NCI-H2227 treated with DMSO at 0.1 percent for 48 hours (cell line): ENCODE data around the gene VPREB1.
"Not testable (repeated sequence)": the region's sequence is repeated elsewhere in the genome, so short reads cannot be mapped to it uniquely, and the experiment has no call there.

Experiments
- DNase-seq: peaks from one replicate; lab custom pipeline; 2025; lab: John Stamatoyannopoulos, UW

The VPREB1 gene

DNA sequence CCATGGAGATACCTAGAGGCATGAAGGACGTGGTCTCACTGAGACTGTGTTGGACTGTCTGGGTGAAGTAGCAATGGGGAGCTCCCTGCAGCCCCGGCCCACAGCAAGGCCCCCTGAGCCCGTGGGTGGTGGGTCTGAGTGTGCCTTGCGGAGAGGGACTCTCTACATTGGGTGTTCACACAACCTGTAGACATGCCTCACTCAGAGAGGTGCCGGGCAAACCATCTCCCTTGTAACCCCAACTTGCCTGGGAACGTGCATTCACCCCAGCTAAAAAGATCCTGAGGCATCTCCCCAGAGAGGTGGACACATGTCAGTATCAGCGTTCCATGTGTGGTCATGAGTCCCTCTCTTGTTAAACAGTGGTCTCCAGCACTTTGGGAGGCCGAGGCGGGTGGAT, 2.1 kb downstream of the VPREB1 start:
- DNase-seq, result no peak

DNA sequence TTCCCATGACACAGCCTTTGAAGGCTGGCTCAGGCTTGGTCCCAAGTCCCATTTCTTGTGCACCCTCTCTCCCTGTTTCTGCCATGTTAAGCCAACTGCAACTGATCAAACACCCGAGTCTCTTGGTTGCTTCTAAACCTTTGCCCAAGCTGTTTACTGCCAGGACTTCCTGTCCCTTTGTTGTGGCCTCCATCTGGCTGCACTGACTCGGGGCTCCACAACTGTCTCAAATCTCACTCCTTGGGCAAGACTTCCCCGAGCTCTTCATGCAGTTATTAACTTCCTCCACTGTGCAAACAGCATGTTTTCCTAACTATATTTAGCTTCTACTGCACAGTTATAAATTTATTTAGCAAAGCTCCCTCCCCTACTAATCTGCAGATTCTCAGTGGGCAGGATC, 4.3 kb downstream of the VPREB1 start:
- DNase-seq, result no peak

DNA sequence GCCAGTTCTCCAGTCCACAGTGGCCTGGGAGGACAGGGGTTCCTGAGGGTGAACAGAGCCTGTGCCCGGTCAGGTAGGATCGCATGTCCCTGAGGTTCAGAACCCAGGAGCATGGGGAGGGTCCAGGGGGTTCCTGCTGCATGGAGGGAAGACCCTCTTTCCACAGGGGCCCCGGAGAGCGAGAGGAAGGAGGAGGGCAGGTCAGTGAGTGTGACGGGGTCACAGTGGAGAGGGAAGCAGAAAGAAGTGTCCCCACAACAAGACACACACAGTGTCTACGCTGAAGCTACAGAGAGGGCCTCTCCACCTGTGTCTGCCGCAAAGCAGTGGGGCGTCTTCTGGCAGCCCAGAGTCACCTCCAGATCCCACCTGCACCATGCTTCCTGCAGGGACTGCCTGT, 6.1 kb downstream of the VPREB1 start:
- not testable (repeated sequence) for DNase-seq

DNA sequence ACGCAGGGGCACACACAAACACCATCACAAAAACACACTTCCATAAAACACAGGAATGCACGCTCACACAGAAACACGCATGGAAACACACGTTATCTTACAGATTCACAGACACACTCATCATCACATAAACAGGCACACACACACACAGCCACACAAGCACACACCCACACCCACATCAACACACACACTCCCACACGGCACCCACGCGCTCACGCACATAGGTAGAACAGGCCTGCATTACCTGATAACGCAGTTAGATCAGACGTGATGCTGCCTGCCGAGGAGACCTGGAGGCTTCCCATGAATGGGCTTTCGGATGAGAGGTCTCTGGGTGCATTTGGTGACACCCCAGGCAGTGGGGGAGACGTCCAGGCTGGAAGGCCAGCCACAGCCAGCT, 11.5 kb downstream of the VPREB1 start:
- not testable (repeated sequence) for DNase-seq

DNA sequence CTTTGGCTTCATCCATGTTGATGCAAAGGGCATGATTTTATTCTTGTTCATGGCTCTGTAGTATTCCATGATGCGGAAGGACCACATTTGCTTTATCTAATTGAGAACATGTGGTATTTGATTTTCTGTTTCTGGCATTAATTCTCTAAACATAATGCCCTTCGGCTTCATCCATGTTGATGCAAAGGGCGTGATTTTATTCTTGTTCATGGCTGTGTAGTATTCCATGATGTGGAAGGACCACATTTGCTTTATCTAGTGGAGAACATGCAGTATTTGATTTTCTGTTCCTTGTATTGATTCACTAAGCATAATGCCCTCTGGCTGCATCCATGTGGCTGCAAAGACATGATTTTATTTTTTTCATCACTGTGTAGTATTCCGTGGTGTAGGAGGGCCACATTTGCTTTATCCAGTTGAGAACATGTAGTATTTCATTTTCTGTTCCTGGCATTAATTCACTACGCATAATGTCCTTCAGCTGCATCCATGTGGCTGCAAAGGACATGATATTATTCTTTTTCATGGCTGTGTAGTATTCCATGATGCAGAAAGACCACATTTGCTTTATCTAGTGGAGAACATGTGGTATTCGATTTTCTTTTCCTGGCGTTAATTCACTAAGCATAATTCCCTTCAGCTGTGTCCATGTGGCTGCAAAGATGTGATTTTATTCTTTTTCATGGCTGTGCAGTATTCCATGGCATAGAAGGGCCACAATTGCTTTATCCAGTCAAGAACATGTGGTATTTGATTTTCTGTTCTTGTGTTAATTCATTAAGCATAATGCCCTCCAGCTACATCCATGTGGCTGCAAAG, 14.2 kb downstream of the VPREB1 start:
- not testable (repeated sequence) for DNase-seq

DNA sequence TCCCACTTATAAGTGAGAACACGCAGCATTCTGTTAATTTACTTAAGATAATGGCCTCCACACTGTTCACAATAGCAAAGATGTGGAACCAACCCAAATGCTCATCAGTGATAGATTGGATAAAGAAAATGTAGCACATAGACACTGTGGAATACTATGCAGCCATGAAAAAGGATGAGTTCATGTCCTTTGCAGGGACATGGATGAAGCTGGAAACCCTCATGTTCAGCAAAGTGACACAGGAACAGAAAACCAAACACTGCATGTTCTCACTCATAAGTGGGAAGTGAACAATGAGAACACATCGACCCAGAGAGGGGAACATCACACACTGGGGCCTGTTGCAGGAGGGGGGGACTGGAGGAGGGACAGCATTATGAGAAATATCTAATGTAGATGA, 15.6 kb downstream of the VPREB1 start:
- not testable (repeated sequence) for DNase-seq

DNA sequence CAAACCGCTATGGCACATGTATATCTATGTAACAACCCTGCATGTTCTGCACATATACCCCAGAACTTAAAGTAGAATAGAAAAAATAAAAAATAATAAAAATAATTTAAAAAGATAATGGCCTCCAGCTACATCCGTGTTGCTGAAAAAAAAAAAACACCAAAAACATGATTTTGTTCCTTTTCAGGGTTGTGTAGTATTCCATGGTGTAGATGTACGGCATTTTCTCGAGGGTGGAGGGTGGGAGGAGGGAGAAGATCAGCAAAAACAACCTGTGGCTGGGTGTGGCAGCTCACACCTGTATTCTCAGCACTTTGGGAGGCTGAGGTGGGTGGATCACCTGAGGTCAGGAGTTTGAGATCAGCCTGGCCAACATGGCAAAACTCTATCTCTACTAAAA, 16.0 kb downstream of the VPREB1 start:
- not testable (repeated sequence) for DNase-seq

DNA sequence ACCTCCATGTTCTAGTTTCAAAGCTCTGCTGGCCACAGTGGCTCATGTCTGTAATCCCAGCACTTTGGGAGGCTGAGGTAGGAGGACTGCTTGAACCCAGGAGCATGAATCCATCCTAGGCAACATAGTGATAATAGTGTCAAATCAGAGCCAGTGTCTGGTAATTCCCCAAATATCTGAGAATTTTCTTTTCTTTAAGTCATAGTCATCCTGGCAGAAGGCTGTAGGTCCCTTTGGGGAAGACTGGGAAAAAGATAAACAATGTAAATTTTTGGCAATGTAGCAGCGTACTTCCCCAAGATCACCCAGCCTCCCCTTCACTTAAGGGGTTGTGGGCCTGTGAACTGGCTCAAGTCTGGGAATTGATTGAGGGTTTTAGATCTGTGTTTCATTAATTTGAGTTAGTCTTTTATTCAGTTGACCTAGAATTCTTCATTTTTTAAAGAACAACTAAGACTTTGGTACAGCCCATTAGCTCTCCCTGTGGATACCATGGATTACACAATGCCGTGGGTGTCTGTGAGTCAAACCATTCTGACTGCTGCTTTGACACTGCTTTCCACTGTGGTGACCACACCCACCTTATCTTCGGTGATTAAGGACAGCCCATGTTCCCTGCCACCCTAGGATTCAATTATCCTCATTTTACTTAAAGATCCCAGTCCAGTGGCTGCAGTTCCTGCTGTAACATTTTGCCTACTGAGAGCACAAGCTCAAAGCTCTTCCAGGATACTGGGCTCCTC, 17.9 kb downstream of the VPREB1 start:
- DNase-seq, result not testable (repeated sequence)

DNA sequence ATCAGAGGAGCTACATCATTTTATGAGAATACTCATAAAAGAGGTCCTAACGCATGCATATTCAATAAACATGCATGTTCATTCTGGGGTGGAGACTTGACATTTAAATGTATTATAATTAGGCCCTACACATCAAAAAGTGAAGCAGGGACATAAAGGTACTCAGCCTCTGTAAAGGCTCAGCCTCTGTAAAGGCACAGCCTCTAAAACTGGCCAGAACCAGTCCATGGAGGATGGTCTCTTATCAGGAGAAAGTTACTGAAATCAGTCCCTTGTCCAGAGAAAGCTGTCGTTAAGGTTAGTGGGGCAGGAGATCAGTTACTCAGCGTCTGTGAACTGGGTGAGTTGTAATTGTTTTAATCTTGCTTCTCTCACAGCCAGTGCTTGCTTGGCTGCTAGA, 19.2 kb downstream of the VPREB1 start:
- DNase-seq, result not testable (repeated sequence)

DNA sequence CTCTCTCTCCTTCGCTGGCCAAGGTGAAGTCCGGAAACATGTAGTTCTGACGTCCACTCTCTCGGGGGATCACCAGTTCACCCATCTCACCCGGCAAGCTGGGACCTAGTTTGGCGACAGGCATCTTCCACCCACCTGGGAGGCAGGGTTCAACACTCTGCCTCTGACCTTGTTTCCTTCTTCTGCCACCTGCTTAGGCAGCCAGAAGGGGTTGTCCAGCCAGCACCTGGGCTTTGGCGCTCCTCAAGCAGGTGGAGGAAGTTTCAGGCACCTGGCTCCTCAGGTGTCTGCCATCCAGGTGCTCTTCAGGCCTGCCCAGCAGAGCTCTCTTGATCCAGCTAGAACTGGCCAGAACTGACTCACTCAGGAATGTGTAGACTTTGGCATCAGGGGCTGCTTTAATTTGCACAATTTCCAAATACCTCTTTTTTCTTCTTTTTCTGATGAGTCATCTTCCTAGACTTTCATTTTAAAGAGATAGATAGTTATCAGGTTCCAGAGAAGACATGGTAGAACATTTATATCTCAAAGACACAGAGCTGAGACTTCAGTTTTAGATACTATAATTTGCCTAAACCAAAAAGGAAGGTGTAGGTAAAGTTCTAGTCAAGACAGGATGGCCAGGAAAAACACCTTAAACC, 25.6 kb downstream of the VPREB1 start:
- DNase-seq, result not testable (repeated sequence)

DNA sequence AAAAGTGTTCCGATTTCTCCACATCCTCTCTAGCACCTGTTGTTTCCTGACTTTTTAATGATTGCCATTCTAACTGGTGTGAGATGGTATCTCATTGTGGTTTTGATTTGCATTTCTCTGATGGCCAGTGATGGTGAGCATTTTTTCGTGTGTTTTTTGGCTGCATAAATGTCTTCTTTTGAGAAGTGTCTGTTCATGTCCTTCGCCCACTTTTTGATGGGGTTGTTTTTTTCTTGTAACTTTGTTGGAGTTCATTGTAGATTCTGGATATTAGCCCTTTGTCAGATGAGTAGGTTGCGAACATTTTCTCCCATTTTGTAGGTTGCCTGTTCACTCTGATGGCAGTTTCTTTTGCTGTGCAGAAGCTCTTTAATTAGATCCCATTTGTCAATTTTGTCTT, 32.8 kb downstream of the VPREB1 start:
- not testable (repeated sequence) for DNase-seq

DNA sequence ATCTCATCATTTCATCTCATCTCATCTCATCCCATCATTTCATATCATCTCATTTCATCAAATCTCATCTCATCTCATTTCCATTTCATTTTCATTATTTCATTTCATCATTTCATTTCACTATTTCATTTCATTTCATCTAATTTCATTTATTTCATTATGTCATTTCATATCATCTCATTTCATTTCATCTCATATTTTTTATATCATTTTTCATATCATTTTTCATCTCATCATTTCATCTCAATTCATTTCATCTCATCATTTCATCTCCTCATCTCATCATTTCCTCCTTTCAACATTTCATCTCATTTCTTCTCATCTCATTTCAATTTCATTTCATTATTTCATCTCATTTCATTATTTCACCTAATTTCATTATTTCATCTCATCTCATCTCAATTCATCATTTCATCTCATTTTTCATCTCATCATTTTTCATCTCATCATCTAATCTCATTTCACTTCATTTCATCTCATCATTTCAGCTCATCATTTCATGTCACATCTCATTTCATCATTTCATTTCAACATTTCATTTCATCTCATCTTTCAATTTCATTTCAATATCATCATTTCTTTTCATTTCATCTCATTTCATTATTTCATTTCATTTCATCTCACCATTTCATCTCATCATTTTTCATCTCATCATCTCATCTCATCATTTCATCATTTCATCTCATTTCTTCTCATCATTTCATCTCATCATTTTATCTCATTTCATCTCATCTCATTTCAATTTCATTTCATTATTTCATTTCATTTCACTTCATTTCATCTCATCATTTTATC, 40.6 kb downstream of the VPREB1 start:
- not testable (repeated sequence) for DNase-seq

DNA sequence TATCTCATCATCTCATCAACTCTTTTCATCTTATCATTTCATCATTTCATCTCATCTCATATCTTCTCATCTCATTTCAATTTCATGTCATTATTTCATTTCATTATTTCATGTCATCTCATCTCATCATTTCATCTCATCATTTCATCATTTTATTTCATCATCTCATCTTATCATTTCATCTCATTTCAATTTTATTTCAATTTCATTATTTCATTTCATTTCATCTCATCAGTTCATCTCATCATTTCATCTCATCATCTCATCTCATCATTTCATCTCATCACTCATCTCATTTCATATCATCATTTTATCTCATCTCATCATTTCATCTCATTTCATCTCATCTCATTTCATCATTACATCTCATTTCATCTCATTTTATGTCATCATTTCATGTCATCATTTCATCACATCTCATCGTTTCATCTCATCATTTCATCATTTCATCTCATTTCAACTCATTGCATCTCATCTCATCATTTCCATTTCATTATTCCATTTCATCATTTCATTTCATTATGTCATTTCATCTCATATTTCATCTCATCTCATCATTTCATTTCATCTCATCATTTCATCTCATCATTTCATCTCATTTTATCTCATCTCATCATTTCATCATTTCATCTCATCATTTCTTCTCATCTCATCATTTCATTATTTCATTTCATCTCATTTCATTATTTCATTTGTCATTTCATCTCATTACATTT, 42.0 kb downstream of the VPREB1 start:
- DNase-seq, result not testable (repeated sequence)

DNA sequence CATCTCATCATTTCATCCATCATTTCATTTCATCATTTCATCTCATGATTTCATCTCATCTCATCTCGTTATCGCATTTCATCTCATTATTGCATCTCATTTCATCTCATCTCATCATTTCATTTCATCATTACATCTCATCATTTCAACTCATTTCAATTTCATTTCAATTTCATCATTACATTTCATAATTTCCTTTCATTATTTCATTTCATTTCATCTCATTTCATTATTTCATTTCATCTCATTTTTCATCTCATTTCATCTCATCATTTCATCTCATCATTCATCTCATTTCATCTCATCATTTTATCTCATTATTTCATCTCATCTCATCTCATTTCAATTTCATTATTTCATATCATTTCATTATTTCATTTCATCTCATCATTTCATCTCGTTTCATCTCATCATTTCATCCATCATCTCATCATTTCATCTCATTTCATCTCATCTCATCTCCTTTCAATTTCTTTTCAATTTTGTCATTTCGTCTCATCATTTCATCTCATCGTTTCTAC, 42.6 kb downstream of the VPREB1 start:
- not testable (repeated sequence) for DNase-seq

DNA sequence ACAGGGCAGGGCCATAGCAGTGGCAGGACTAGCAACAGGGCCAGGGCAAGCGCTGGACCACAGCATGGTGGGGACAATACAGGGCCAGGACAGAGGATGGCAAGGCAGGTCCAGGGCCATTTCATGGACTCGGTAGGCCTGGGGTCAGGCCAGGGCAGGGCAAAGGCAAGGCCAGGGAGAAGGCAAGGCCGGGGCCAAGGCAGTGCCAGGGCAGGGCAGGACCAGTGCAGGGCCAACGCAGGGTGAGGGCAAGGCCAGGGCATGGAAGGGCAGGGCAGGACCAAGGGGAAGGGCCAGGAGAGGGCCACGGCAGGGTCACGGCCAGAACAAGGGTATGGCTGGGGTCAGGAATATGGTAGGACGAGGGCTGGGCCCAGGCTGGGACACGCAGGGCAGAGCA, 45.1 kb downstream of the VPREB1 start:
- not testable (repeated sequence) for DNase-seq

DNA sequence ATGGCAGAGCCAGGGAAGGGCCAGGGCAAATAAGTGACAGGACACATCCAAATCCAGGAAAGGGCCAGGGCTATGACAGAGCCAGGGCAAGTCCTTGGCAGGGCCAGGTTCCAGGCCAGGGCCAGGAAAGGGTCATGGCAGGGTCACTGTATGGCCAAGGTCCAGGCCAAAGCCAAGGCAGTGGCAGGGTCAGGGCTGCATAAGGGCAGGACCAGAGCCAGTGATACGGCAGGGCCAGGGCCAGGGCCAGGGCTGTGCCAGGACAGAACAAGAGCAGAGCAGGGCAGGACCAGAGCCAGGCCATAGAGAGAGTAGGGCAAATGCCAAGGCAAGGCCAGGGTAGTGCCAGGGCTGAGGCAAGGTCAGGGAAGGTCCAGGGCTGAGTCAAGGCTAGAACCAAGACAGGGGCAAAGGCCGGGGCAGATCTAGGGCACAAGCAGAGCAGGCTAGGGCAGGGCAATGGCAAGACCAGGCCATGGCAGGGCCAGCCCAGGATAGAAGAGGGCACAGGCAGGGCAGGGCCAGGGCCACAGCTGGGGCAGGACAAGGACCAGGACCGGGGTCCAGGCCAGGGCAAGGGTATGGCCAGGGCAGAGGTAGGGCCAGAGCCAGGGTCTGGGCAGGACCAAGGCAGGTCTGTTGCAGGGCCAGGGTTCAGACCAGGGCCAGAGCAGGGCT, 46.7 kb downstream of the VPREB1 start:
- DNase-seq, result not testable (repeated sequence)

DNA sequence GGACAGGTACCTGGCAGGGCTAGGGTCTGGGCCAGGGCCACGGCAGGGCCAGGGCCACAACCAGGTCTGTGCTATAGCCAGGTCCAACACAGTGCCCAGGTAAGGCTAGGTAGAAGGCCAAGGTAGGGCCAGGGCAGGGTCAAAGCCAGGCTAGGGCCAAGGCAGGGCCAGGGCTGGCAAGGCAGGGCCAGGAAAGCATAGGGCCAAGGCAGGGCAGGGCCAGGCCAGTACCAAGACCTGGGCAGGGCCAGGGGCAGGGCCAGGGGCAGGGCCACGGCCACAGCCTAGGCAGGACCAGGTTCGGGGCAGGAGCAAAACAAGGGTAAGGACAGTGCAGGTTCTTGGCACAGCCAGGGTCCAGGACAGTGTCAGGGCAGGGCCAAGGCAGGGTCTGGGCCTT, 48.1 kb downstream of the VPREB1 start:
- not testable (repeated sequence) for DNase-seq

DNA sequence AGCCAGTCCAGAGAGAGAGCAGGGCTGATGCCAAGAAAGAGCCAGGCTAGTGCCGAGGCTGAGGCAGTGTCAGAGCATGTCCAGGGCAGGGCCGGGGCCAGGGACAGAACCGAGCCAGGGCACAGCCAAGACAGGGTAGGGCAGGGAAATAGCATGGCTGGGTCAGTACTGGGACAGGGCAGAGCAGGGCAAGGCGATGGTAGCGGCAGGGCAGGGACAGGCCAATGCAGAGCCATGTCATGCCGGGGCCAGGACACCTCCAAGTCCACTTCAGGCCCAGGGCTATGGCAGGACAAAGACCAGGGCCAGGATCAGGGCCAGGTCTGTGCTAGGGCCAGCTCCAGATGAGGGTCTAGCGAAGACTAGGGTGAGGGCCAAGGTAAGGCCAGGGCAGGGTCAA, 48.9 kb downstream of the VPREB1 start:
- DNase-seq, result not testable (repeated sequence)

DNA sequence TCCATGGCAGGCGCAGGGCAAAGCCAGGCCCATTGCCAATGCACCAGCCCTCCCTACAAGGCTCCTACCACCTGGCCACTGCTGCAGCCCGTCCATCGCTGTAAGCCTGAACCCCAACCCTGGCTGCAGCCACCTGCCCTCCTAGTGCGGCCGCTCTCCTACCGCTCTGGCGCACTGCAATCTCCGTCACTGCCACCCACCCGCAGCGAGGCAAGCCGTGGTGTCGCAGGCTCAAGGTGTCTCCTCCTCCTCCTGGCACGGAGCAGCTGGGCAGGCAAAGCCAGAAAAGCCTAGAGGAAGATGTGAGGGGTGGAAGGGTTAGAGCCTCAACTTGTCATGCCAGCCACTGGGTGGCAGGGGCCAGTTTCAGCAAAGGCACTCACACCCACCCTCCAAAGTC, 50.1 kb downstream of the VPREB1 start:
- DNase-seq, result not testable (repeated sequence)
